Coronary artery (tissue), 2 donors: ENCODE measurements around the gene RNU6-1.

Experiments
- DNase-seq: peaks from one replicate; pipeline ENCODE4 v3.0.0-alpha.2; 2017; ENCODE audit warnings: low spot score
- H3K27ac ChIP-seq, 2 donors: fragments of 200-600 bp; sonication (generic); one replicate each; pipeline ENCODE4 v1.5.1; 2016 to 2019
- H3K4me3 ChIP-seq: fragments of 200-600 bp; sonication (generic); 2 replicates; pipeline ENCODE4 v1.5.1; 2016; ENCODE audit warnings: mild to moderate bottlenecking, moderate library complexity
- CTCF ChIP-seq: fragments of 200-600 bp; sonication (generic); IDR thresholded peaks from one replicate; pipeline ENCODE4 v1.5.1; 2019; ENCODE audit warnings: antibody characterized with exemption

RNU6-1 gene

GRCh38 chr15:67820992-67821783 lies 18.7 kb downstream of the RNU6-1 start:
- Histone ChIP-seq H3K27ac (no peak overlapping the region), H3K4me3 (no peak overlapping the region)
- DNase-seq: no peak
- no peak for TF ChIP-seq CTCF

- no peak for DNase-seq
- TF ChIP-seq CTCF: no peak
- no peak overlapping the region for H3K27ac ChIP-seq
Measured at GRCh38 chr15:67820122-67820991, 19.5 kb downstream of the RNU6-1 start.

GRCh38 chr15:67819636-67820035 lies 20.2 kb downstream of the RNU6-1 start:
- no peak for TF ChIP-seq CTCF
- no peak for DNase-seq
- no peak overlapping the region for H3K4me3 ChIP-seq
- no peak overlapping the region for H3K27ac ChIP-seq

More at GRCh38 chr15:67820122-67820991, 19.5 kb downstream of the RNU6-1 start:
- no peak overlapping the region for H3K4me3 ChIP-seq

- no peak for DNase-seq
- no peak for TF ChIP-seq CTCF
Measured at GRCh38 chr15:67818464-67818863, 21.4 kb downstream of the RNU6-1 start.

GRCh38 chr15:67816668-67817067 lies 23.2 kb downstream of the RNU6-1 start:
- Histone ChIP-seq H3K27ac (no peak overlapping the region), H3K4me3 (no peak overlapping the region)
- TF ChIP-seq CTCF: no peak
- DNase-seq: no peak

More at GRCh38 chr15:67818464-67818863, 21.4 kb downstream of the RNU6-1 start:
- no peak overlapping the region for H3K27ac ChIP-seq
- no peak overlapping the region for H3K4me3 ChIP-seq

- Histone ChIP-seq H3K27ac (no peak overlapping the region), H3K4me3 (no peak overlapping the region)
- DNase-seq: no peak
- TF ChIP-seq CTCF: no peak
Measured at GRCh38 chr15:67815036-67815592, 24.7 kb downstream of the RNU6-1 start.
